Keratinocyte (primary cell): ENCODE results near the gene KIF2C. TPM values are rescaled to one million over a fixed set of nuclear protein-coding genes. Genes with fewer than 3 reads are reported as not detected.
A peak's percentile ranks its signal among the peaks of the same experiment; 100 is the strongest.
"Not testable (repeated sequence)": the region's sequence is repeated elsewhere in the genome, so short reads cannot be mapped to it uniquely, and the experiment has no call there.

Experiments
- DNase-seq: peaks from one replicate; pipeline ENCODE4 v3.0.0-alpha.2; 2011; ENCODE audit warnings: low read depth, missing footprints, low spot score
- FAIRE-seq: peaks from 2 replicates; lab custom pipeline; 2011; peaks lifted over from hg19 to GRCh38; lab: Jason Lieb, UNC
- H2AFZ ChIP-seq: 2 replicates; pipeline ENCODE4 v1.6.0; 2012; ENCODE audit warnings: low read length, control low read depth, inconsistent platforms; ENCODE audit not compliant: control insufficient read depth
- H3K27ac ChIP-seq: 2 replicates; pipeline ENCODE4 v1.5.1; 2011; ENCODE audit warnings: low read length; ENCODE audit not compliant: control insufficient read depth, insufficient read depth
- H3K27me3 ChIP-seq: 3 replicates; pipeline ENCODE4 v1.6.0; 2011; ENCODE audit warnings: low read length; ENCODE audit not compliant: control insufficient read depth, insufficient read depth; ENCODE audit errors: extremely low read depth
- H3K36me3 ChIP-seq, 2 experiments: 2 replicates in 1 of 2; 3 replicates in 1 of 2; pipeline ENCODE4 v1.5.1; 2011; ENCODE audit warnings: low read length in 2 of 2, mild to moderate bottlenecking in 1 of 2; ENCODE audit not compliant: control insufficient read depth in 2 of 2, insufficient read depth in 2 of 2; ENCODE audit errors: extremely low read depth in 1 of 2
- H3K4me1 ChIP-seq: 3 replicates; pipeline ENCODE4 v1.5.1; 2011; ENCODE audit warnings: low read length; ENCODE audit not compliant: control insufficient read depth, insufficient read depth; ENCODE audit errors: extremely low read depth
- H3K4me2 ChIP-seq: 3 replicates; pipeline ENCODE4 v1.6.0; 2011; ENCODE audit warnings: low read depth, low read length; ENCODE audit not compliant: control insufficient read depth, insufficient read depth; ENCODE audit errors: extremely low read depth
- H3K4me3 ChIP-seq, 3 experiments: fragments of 200-600 bp in 1 of 3; sonication (generic) in 1 of 3; 2 replicates in 2 of 3; 3 replicates in 1 of 3; pipeline ENCODE4 v1.5.1; 2011 to 2016; ENCODE audit warnings: low read length in 3 of 3, mild to moderate bottlenecking in 3 of 3, control low read depth in 2 of 3, inconsistent platforms in 1 of 3, low read depth in 1 of 3, mixed read lengths in 1 of 3, mixed run types in 1 of 3, moderate library complexity in 1 of 3; ENCODE audit not compliant: control insufficient read depth in 2 of 3, insufficient read depth in 2 of 3; ENCODE audit errors: extremely low read depth in 1 of 3
- H3K79me2 ChIP-seq: 2 replicates; pipeline ENCODE4 v1.6.0; 2012; ENCODE audit warnings: low read length; ENCODE audit not compliant: control insufficient read depth, insufficient read depth
- H3K9ac ChIP-seq: 3 replicates; pipeline ENCODE4 v1.6.0; 2011; ENCODE audit warnings: low read length; ENCODE audit not compliant: control insufficient read depth, insufficient read depth; ENCODE audit errors: extremely low read depth
- H3K9me1 ChIP-seq: 3 replicates; pipeline ENCODE4 v1.6.0; 2011; ENCODE audit warnings: low read length; ENCODE audit not compliant: control insufficient read depth, insufficient read depth; ENCODE audit errors: extremely low read depth
- H3K9me3 ChIP-seq: 2 replicates; pipeline ENCODE4 v1.5.1; 2012; ENCODE audit warnings: low read depth, low read length; ENCODE audit not compliant: control insufficient read depth
- H4K20me1 ChIP-seq: 3 replicates; pipeline ENCODE4 v1.6.0; 2011; ENCODE audit warnings: low read length; ENCODE audit not compliant: control insufficient read depth, insufficient read depth; ENCODE audit errors: extremely low read depth
- EZH2 ChIP-seq: IDR thresholded peaks from one replicate; pipeline ENCODE4 v1.6.1; 2012; ENCODE audit warnings: inconsistent platforms, mild to moderate bottlenecking, low read length, moderate library complexity
- dilution Hi-C: fragments of 300-500 bp; cut with MboI; formaldehyde crosslinking; loops from one replicate; pipeline ENCODE4 v1.7.0; 2020; ENCODE audit warnings: low sequenced_read_pairs; ENCODE audit not compliant: extremely low pct_ligation_motif_present
- polyA plus RNA-seq, 5 experiments: library from polyadenylated mRNA; depleted of rRNA in 3 of 5; stranded (reverse) in 3 of 5; stranded (forward) in 1 of 5; unstranded in 1 of 5; fragments of >200 nt; gene quantifications; 1 replicate in 1 of 5; 2 replicates in 3 of 5; 3 replicates in 1 of 5; pipeline versions ENCODE4 v1.2.1 to v1.2.3, GENCODE V29; 2011 to 2012; ENCODE audit warnings: missing spikeins in 2 of 5, low read depth in 1 of 5, low replicate concordance in 1 of 5
- TF ChIP-seq, protein P1 (sequence below), 3 experiments: IDR thresholded peaks in 1 of 3; conservative IDR thresholded peaks in 1 of 3; optimal IDR thresholded peaks in 1 of 3; 2 replicates in 2 of 3; 3 replicates in 1 of 3; pipeline versions ENCODE3 to v1.5.1; 2011; ENCODE audit warnings: low read length in 3 of 3, mild to moderate bottlenecking in 3 of 3, moderate library complexity in 2 of 3, control low read depth in 1 of 3, inconsistent platforms in 1 of 3; ENCODE audit not compliant: insufficient read depth in 2 of 3; ENCODE audit errors: extremely low read depth in 1 of 3

Gene KIF2C
- polyA plus RNA-seq, 1 donor (not counting 4 experiments of a cell fraction or from before 2014, with no cell fraction given): 16.3 TPM

DNA sequence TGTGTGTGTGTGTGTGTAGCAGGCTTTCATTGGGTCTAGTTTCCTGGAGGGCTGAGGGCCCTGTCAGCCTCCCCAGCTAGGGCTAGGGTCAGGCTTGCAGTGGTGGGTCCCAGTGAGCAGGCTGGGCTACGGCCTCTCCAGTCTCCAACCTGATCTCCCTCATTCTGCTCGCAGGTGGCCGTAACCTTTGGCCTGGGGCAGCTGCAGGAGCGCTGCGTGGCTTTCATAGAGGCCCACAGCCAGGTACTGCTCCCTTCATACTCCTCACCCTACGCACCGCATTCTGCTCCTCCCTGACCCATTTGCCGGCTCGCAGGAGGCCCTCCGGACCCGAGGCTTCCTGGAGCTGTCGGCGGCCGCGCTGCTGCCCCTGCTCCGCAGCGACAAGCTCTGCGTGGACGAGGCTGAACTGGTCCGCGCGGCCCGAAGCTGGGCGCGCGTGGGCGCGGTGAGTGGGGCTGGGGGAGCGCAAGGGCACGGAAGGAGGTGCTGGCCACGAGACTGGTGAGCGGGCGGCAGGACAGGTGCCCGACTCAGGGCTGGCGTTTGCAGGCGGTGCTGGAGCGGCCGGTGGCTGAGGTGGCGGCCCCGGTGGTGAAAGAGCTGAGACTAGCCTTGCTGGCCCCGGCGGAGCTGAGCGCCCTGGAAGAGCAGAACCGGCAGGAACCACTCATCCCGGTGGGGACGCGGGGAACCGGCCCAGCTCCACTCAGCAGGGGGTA, 73.3 kb downstream of the KIF2C start:
- peak overlapping the region; percentile 50 for H3K9ac ChIP-seq
- peaks cover 5 to 24% of the 10 kb centered on the region in 2 experiments for H3K36me3 ChIP-seq
- no peak overlapping the region for H3K27ac ChIP-seq
- H4K20me1 ChIP-seq: no peaks in the 10 kb centered on the region
- H3K9me3 ChIP-seq: no peaks in the 10 kb centered on the region
- peak overlapping the region; percentile 67 for H3K4me2 ChIP-seq
- H3K4me1 ChIP-seq: peaks cover 56% of the 10 kb centered on the region
- DNase-seq: no peak
- no peaks in the 10 kb centered on the region for H3K27me3 ChIP-seq
- no peak for FAIRE-seq
- H3K4me3 ChIP-seq: no peak overlapping the region
- H3K79me2 ChIP-seq: no peaks in the 10 kb centered on the region
- TF ChIP-seq, protein P1, sequence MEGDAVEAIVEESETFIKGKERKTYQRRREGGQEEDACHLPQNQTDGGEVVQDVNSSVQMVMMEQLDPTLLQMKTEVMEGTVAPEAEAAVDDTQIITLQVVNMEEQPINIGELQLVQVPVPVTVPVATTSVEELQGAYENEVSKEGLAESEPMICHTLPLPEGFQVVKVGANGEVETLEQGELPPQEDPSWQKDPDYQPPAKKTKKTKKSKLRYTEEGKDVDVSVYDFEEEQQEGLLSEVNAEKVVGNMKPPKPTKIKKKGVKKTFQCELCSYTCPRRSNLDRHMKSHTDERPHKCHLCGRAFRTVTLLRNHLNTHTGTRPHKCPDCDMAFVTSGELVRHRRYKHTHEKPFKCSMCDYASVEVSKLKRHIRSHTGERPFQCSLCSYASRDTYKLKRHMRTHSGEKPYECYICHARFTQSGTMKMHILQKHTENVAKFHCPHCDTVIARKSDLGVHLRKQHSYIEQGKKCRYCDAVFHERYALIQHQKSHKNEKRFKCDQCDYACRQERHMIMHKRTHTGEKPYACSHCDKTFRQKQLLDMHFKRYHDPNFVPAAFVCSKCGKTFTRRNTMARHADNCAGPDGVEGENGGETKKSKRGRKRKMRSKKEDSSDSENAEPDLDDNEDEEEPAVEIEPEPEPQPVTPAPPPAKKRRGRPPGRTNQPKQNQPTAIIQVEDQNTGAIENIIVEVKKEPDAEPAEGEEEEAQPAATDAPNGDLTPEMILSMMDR (optimal IDR thresholded peaks at IDR 0.05 in 1 of 3, IDR thresholded peaks at IDR 0.05 in 1 of 3, conservative IDR thresholded peaks at IDR 0.05 in 1 of 3; ENCODE audit: extremely low read depth in 1 of 3, insufficient read depth in 2 of 3, low read length in 3 of 3): no peak
- TF ChIP-seq EZH2: no peak
- H2AFZ ChIP-seq: no peak overlapping the region
- no peaks in the 10 kb centered on the region for H3K9me1 ChIP-seq
- dilution Hi-C loops: no loop called here

DNA sequence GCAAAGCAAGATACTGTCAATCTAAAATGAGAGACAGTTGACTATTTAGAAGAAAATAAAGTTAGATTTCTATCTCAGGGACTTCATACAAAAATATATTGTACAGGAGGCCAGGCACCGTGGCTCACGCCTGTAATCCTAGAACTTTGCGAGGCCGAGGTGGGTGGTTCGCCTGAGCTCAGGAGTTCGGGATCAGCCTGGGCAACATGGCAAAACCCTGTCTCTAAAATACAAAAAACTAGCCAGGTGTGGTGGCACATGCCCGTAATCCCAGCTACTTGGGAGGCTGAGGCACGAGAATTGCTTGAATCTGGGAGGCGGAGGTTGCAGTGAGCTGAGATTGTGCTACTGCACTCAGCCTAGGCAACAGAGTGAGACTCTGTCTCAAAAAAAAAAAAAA, 76.3 kb downstream of the KIF2C start:
- H3K36me3 ChIP-seq, DNase-seq, H3K9ac ChIP-seq, H4K20me1 ChIP-seq, H3K9me1 ChIP-seq, dilution Hi-C loops, H3K79me2 ChIP-seq, H3K4me3 ChIP-seq, FAIRE-seq, H3K9me3 ChIP-seq, H3K27me3 ChIP-seq, H3K4me2 ChIP-seq, H3K27ac ChIP-seq, H2AFZ ChIP-seq: not testable (repeated sequence)
- H3K4me1 ChIP-seq: peaks cover 42% of the 10 kb centered on the region

DNA sequence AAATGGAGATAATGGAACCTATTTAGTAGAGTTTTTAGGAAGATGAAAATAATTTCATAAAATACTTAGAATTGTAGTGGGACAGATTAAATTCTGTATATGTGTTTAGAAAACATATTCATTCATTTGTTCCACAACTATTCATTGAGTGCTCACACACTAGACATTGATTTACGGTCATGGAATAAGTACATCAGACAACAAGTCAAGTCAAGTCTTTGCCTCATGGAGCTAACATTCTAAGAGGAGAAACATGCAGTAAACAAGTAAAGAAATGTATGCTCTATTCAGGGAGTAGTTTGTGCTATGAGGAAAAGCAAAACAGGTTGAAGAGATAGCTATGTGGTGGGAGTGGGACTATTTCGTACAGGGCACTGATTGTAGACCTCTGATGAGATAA, 77.7 kb downstream of the KIF2C start:
- Histone ChIP-seq H3K9me3 (no peaks in the 10 kb centered on the region), H4K20me1 (no peaks in the 10 kb centered on the region), H3K27ac (peak overlapping the region; percentile 20), H3K79me2 (no peaks in the 10 kb centered on the region), H3K9me1 (no peaks in the 10 kb centered on the region), H3K27me3 (no peaks in the 10 kb centered on the region), H3K4me1 (peaks cover 42% of the 10 kb centered on the region), H2AFZ (no peak overlapping the region), H3K9ac (no peak overlapping the region), H3K36me3 (peaks cover 1 to 3% of the 10 kb centered on the region in 2 experiments), H3K4me2 (peak overlapping the region; percentile 48), H3K4me3 (no peak overlapping the region)
- TF ChIP-seq EZH2: no peak
- TF ChIP-seq, protein P1 (optimal IDR thresholded peaks at IDR 0.05 in 1 of 3, IDR thresholded peaks at IDR 0.05 in 1 of 3, conservative IDR thresholded peaks at IDR 0.05 in 1 of 3; ENCODE audit: extremely low read depth in 1 of 3, insufficient read depth in 2 of 3, low read length in 3 of 3): no peak
- DNase-seq: no peak
- dilution Hi-C loops: no loop called here
- FAIRE-seq: peak; percentile 73
